Activated CD4-positive, alpha-beta T cell treated with anti-CD3 and anti-CD28 coated beads, Interleukin-2, amount 10 ng/mL, durations not matched to agents 7 days and 5 days (primary cell): ENCODE results near the gene ISOC2. TPM values are rescaled to one million over a fixed set of nuclear protein-coding genes. Genes with fewer than 3 reads are reported as not detected.
"Not testable (repeated sequence)": the region's sequence is repeated elsewhere in the genome, so short reads cannot be mapped to it uniquely, and the experiment has no call there.

Source experiments
- CTCF ChIA-PET: fragments of 350-600 bp; sonication (Branson Sonifier 250); formaldehyde crosslinking; loops from one replicate; lab custom pipeline; 2021; ENCODE audit warnings: antibody characterized with exemption; lab: Charles Lee
- POLR2A ChIA-PET: fragments of 350-600 bp; sonication (Branson Sonifier 250); formaldehyde crosslinking; loops from one replicate; lab custom pipeline; 2021; ENCODE audit warnings: antibody characterized with exemption; lab: Charles Lee
- DNase-seq: peaks from one replicate; pipeline ENCODE4 v3.0.0-alpha.2; 2020
- H3K27ac Mint-ChIP-seq: one replicate; pipeline ENCODE4 v1.8.0; 2021; ENCODE audit warnings: mild to moderate bottlenecking, moderate library complexity, mixed read lengths
- H3K27me3 Mint-ChIP-seq: one replicate; pipeline ENCODE4 v1.8.0; 2021; ENCODE audit warnings: mixed read lengths
- H3K36me3 Mint-ChIP-seq: one replicate; pipeline ENCODE4 v1.8.0; 2021; ENCODE audit warnings: low read depth, mixed read lengths
- H3K4me1 Mint-ChIP-seq: one replicate; pipeline ENCODE4 v1.8.0; 2021; ENCODE audit warnings: mixed read lengths
- H3K4me3 Mint-ChIP-seq: one replicate; pipeline ENCODE4 v1.8.0; 2021; ENCODE audit warnings: mild to moderate bottlenecking, moderate library complexity, mixed read lengths
- H3K9me3 Mint-ChIP-seq: one replicate; pipeline ENCODE4 v1.8.0; 2021; ENCODE audit warnings: mixed read lengths
- total RNA-seq, 2 experiments: library from RNA; stranded (reverse); gene quantifications; one replicate each; pipeline ENCODE4 v1.2.3, GENCODE V29; 2021

The ISOC2 gene
- total RNA-seq, 2 experiments from 2014 or later, result 18.9 to 20.7 TPM

- POLR2A ChIA-PET, result no interaction called here
- no peak for DNase-seq
Observed at GRCh38 chr19:55436847-55437246, 24.6 kb downstream of the ISOC2 start.

DNA sequence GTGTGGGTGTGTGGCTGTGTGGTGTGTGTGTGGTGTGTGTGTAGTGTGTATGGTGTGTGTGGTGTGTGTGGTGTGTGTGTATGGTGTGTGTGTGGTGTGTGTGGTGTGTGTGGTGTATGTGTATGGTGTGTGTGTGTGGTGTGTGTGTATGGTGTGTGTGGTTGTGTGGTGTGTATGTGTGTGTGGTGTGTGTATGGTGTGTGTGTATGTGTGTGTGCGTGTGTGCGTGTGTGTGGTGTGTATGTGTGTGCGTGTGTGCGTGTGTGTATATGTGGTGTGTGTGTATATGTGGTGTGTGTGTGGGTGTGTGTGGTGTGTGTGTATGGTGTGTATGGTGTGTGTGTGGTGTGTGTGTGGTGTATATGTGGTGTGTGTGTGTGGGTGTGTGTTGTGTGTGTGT lies 26.4 kb downstream of the ISOC2 start:
- H3K27ac Mint-ChIP-seq, result no peak overlapping the region
- H3K27me3 Mint-ChIP-seq, result peaks cover 36% of the 10 kb centered on the region
- POLR2A ChIA-PET, result no interaction called here
- no peak overlapping the region for H3K4me3 Mint-ChIP-seq
- H3K4me1 Mint-ChIP-seq, result no peaks in the 10 kb centered on the region
- H3K9me3 Mint-ChIP-seq, result no peaks in the 10 kb centered on the region
- CTCF ChIA-PET, result no interaction called here
- DNase-seq, result no peak
- H3K36me3 Mint-ChIP-seq, result no peaks in the 10 kb centered on the region

More at GRCh38 chr19:55436847-55437246, 24.6 kb downstream of the ISOC2 start:
- H3K27ac Mint-ChIP-seq, result no peak overlapping the region
- CTCF ChIA-PET, result interaction anchor here (0.6 kb wide), 1 partner anchor 1065 kb away, joined by 3 read pairs; no protein-coding TSS in a partner anchor
- H3K4me1 Mint-ChIP-seq, result peaks cover 12% of the 10 kb centered on the region
- no peak overlapping the region for H3K4me3 Mint-ChIP-seq
- peaks cover 51% of the 10 kb centered on the region for H3K27me3 Mint-ChIP-seq
- H3K9me3 Mint-ChIP-seq, result no peaks in the 10 kb centered on the region
- H3K36me3 Mint-ChIP-seq, result no peaks in the 10 kb centered on the region

DNA sequence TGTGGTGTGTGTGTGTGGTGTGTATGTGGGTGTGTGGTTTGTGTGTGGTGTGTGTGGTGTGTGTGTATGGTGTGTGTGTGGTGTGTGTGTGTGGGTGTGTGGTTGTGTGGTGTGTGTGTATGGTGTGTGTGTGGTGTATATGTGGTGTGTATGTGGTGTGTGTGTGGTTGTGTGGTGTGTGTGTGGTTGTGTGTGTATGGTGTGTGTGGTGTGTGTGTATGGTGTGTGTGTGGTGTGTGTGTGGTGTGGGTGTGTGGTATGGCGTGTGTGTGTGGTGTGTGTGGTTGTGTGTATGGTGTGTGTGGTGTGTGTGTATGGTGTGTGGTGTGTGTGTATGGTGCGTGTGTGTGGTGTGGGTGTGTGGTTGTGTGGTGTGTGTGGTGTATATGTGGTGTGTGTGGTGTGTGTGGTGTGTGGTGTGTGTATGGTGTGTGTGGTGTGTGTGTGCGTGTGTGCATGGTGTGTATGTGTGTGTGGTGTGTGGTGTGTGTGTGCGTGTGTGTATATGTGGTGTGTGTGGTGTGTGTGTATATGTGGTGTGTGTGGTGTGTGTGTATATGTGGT lies 27.0 kb downstream of the ISOC2 start:
- Mint-ChIP-seq H3K27ac (no peak overlapping the region), H3K9me3 (no peaks in the 10 kb centered on the region), H3K27me3 (peaks cover 31% of the 10 kb centered on the region), H3K4me3 (no peak overlapping the region), H3K36me3 (no peaks in the 10 kb centered on the region), H3K4me1 (no peaks in the 10 kb centered on the region)
- no peak for DNase-seq
- CTCF ChIA-PET, result no interaction called here
- POLR2A ChIA-PET, result no interaction called here

DNA sequence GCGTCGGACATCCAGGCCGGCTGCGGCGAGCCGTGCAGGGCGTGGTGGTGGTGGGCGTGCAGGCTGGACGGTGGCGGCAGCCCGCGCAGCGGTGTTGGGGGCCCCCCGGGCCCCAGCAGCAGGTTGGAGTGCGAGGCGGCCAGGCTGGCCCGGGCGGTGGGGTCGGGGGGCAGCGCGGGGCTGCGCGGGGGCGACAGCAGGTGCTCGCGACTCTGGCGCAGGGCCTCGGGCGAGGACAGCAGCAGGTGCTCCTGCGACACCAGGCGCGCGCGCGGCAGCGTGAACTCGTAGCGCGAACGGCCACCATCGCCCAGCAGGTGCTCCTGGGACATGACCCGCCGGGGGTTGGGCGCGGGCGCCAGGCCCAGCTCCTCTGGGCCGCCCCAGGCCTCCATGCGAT lies 28.1 kb downstream of the ISOC2 start:
- POLR2A ChIA-PET, result no interaction called here
- Mint-ChIP-seq H3K4me1 (no peaks in the 10 kb centered on the region), H3K4me3 (no peak overlapping the region), H3K36me3 (no peaks in the 10 kb centered on the region), H3K9me3 (no peaks in the 10 kb centered on the region), H3K27me3 (peaks cover 22% of the 10 kb centered on the region), H3K27ac (no peak overlapping the region)
- DNase-seq, result no peak
- CTCF ChIA-PET, result no interaction called here

- Mint-ChIP-seq H3K27me3 (peaks cover 20% of the 10 kb centered on the region), H3K27ac (peak overlapping the region; percentile 9), H3K4me3 (no peak overlapping the region), H3K4me1 (no peaks in the 10 kb centered on the region), H3K9me3 (no peaks in the 10 kb centered on the region), H3K36me3 (no peaks in the 10 kb centered on the region)
- DNase-seq, result no peak
- ChIA-PET CTCF (no interaction called here), POLR2A (no interaction called here)
Observed at GRCh38 chr19:55432241-55432959, 29.0 kb downstream of the ISOC2 start.

- ChIA-PET POLR2A (no interaction called here), CTCF (no interaction called here)
- H3K27me3 Mint-ChIP-seq, result peaks cover 10% of the 10 kb centered on the region
- no peaks in the 10 kb centered on the region for H3K36me3 Mint-ChIP-seq
- no peaks in the 10 kb centered on the region for H3K9me3 Mint-ChIP-seq
- DNase-seq, result no peak
- no peak overlapping the region for H3K27ac Mint-ChIP-seq
- H3K4me3 Mint-ChIP-seq, result no peak overlapping the region
- H3K4me1 Mint-ChIP-seq, result no peaks in the 10 kb centered on the region
Observed at GRCh38 chr19:55431183-55431582, 30.3 kb downstream of the ISOC2 start.

DNA sequence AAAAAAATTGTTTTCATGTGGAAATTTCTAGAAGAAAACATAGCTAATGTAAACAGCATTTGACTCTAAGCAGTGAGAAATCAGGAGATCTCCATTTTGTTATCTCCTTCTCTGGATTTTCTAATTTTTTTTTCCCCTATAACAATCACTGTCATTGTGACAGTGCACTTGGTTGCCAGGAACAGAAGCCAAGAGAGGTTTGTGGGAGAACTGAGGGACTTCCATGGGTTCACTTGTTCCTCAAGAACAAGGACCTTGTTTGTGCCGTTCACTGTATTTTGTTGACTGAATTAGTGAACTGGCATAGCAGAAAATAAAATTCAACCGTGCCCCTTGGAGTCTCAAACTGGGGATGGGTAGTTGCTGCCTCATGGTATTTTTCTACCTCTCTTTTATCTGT lies 35.4 kb downstream of the ISOC2 start:
- DNase-seq, result no peak
- no peaks in the 10 kb centered on the region for H3K9me3 Mint-ChIP-seq
- ChIA-PET POLR2A (no interaction called here), CTCF (no interaction called here)
- H3K4me1 Mint-ChIP-seq, result peaks cover 9% of the 10 kb centered on the region
- H3K27ac Mint-ChIP-seq, result no peak overlapping the region
- H3K36me3 Mint-ChIP-seq, result no peaks in the 10 kb centered on the region
- no peak overlapping the region for H3K4me3 Mint-ChIP-seq
- peaks cover 4% of the 10 kb centered on the region for H3K27me3 Mint-ChIP-seq

GRCh38 chr19:55424518-55424917 lies 36.9 kb downstream of the ISOC2 start:
- peaks cover 16% of the 10 kb centered on the region for H3K4me1 Mint-ChIP-seq
- no peaks in the 10 kb centered on the region for H3K36me3 Mint-ChIP-seq
- H3K27ac Mint-ChIP-seq, result no peak overlapping the region
- no peak for DNase-seq
- H3K27me3 Mint-ChIP-seq, result peaks cover 4% of the 10 kb centered on the region
- ChIA-PET POLR2A (no interaction called here), CTCF (no interaction called here)
- H3K9me3 Mint-ChIP-seq, result no peaks in the 10 kb centered on the region
- H3K4me3 Mint-ChIP-seq, result no peak overlapping the region

DNA sequence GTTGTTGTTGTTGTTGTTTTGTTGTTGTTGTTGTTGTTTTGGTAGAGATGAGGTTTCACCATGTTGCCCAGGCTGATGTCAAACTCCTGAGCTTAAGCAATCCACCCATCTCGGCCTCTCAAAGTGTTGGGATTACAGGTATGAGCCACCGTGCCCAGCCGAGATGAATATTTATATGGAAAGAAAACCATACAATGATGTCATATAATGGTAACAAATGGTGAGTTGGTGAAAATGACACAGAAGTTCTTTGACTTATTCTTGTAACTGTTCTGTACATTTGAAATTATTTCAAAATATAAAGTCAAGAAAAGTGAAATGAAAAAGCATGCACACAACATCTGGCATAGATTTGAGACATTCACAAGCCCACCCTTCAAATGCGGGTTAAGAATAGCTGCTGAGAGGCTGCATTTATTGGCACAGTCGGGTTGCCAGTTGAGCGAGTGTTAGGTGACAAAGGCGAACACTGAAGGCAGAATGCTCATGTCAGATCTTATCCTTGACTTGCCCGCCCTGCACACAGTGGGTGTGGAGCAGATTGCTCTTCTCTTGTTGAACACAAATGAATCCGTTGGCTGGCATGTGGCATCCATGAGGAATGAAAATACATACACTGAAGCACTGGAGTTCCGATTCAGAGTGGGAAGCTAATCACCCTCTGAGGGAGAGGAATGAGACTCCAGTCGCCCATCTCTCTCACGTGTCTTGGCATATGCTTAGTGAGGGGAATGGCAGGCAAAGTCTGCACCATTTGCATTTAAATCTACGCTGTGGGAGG lies 38.0 kb downstream of the ISOC2 start:
- CTCF ChIA-PET, result interaction anchor here (0.7 to 0.8 kb wide), 3 partner anchors 32 to 542 kb away, joined by 3 to 4 read pairs (median 3); no protein-coding TSS in a partner anchor

GRCh38 chr19:55421281-55421680 lies 40.2 kb downstream of the ISOC2 start:
- Mint-ChIP-seq H3K27ac (peak overlapping the region; percentile 51), H3K4me1 (peaks cover 24% of the 10 kb centered on the region)
- H3K9me3 Mint-ChIP-seq, H3K4me3 Mint-ChIP-seq, H3K27me3 Mint-ChIP-seq, H3K36me3 Mint-ChIP-seq, POLR2A ChIA-PET: not testable (repeated sequence)
- CTCF ChIA-PET, result interaction anchor here (1.2 kb wide), 1 partner anchor 221 kb away, joined by 3 read pairs; no protein-coding TSS in a partner anchor
- peak; percentile 55 for DNase-seq

More for the DNA sequence above, 38.0 kb downstream of the ISOC2 start:
- Mint-ChIP-seq H3K4me1 (peaks cover 16% of the 10 kb centered on the region), H3K27me3 (peaks cover 4% of the 10 kb centered on the region), H3K4me3 (no peak overlapping the region), H3K27ac (no peak overlapping the region), H3K9me3 (no peaks in the 10 kb centered on the region), H3K36me3 (no peaks in the 10 kb centered on the region)
- DNase-seq, result no peak
- POLR2A ChIA-PET, result interaction anchor here (0.6 kb wide), 1 partner anchor 24 kb away, joined by 3 read pairs; no protein-coding TSS in a partner anchor

- H3K9me3 Mint-ChIP-seq, result no peaks in the 10 kb centered on the region
- no peak overlapping the region for H3K4me3 Mint-ChIP-seq
- CTCF ChIA-PET, result interaction anchor here (0.8 to 1.4 kb wide), 5 partner anchors 9 to 538 kb away, joined by 3 to 4 read pairs (median 3); no protein-coding TSS in a partner anchor
- no peak overlapping the region for H3K27ac Mint-ChIP-seq
- H3K4me1 Mint-ChIP-seq, result peaks cover 24% of the 10 kb centered on the region
- no peak for DNase-seq
- POLR2A ChIA-PET, result interaction anchor here (0.7 kb wide), 1 partner anchor 181 kb away, joined by 4 read pairs; no protein-coding TSS in a partner anchor
- H3K27me3 Mint-ChIP-seq, result peaks cover 5% of the 10 kb centered on the region
- H3K36me3 Mint-ChIP-seq, result no peaks in the 10 kb centered on the region
Observed at GRCh38 chr19:55419624-55420236, 41.7 kb downstream of the ISOC2 start.

GRCh38 chr19:55419103-55419502 lies 42.3 kb downstream of the ISOC2 start:
- peaks cover 24% of the 10 kb centered on the region for H3K4me1 Mint-ChIP-seq
- H3K36me3 Mint-ChIP-seq, result no peaks in the 10 kb centered on the region
- no peak overlapping the region for H3K4me3 Mint-ChIP-seq
- POLR2A ChIA-PET, result no interaction called here
- H3K9me3 Mint-ChIP-seq, result no peaks in the 10 kb centered on the region
- H3K27me3 Mint-ChIP-seq, result peaks cover 7% of the 10 kb centered on the region
- no peak overlapping the region for H3K27ac Mint-ChIP-seq
- DNase-seq, result no peak
- CTCF ChIA-PET, result interaction anchor here (0.9 to 1.4 kb wide), 5 partner anchors 17 to 538 kb away, joined by 3 to 4 read pairs (median 4); no protein-coding TSS in a partner anchor
